HEK293 (cell line): ENCODE results near the gene EID2.
A peak's percentile ranks its signal among the peaks of the same experiment; 100 is the strongest.

Experiments
- KLF16 ChIP-seq: fragments of 450-650 bp; formaldehyde crosslinking; IDR thresholded peaks from 2 replicates; pipeline ENCODE4 v1.5.1; 2017; ENCODE audit warnings: missing biosample characterization, missing genetic modification characterization
- KLF7 ChIP-seq: fragments of 450-650 bp; formaldehyde crosslinking; IDR thresholded peaks from 2 replicates; pipeline ENCODE4 v1.5.1; 2016; ENCODE audit warnings: missing biosample characterization, missing genetic modification characterization, borderline replicate concordance
- KLF8 ChIP-seq: fragments of 450-650 bp; formaldehyde crosslinking; IDR thresholded peaks from 2 replicates; pipeline ENCODE4 v1.5.1; 2016; ENCODE audit warnings: missing biosample characterization, missing genetic modification characterization
- SP3 ChIP-seq: fragments of 450-650 bp; formaldehyde crosslinking; IDR thresholded peaks from 2 replicates; pipeline ENCODE4 v1.5.1; 2016; ENCODE audit warnings: missing biosample characterization, missing genetic modification characterization
- ZBTB11 ChIP-seq: fragments of 450-650 bp; formaldehyde crosslinking; conservative IDR thresholded peaks from 2 replicates; pipeline ENCODE4 v1.5.1; 2016; ENCODE audit warnings: low read depth, missing biosample characterization, missing genetic modification characterization
- ZBTB20 ChIP-seq: fragments of 450-650 bp; formaldehyde crosslinking; IDR thresholded peaks from 2 replicates; pipeline ENCODE4 v1.5.1; 2016; ENCODE audit warnings: missing biosample characterization, missing genetic modification characterization
- ZBTB8A ChIP-seq: fragments of 450-650 bp; formaldehyde crosslinking; IDR thresholded peaks from 2 replicates; pipeline ENCODE4 v1.5.1; 2016; ENCODE audit warnings: missing biosample characterization, missing genetic modification characterization
- ZEB2 ChIP-seq: fragments of 450-650 bp; formaldehyde crosslinking; IDR thresholded peaks from 2 replicates; pipeline ENCODE4 v1.5.1; 2016; ENCODE audit warnings: missing biosample characterization, missing genetic modification characterization
- ZNF202 ChIP-seq: fragments of 450-650 bp; formaldehyde crosslinking; IDR thresholded peaks from 2 replicates; pipeline ENCODE4 v1.5.1; 2016; ENCODE audit warnings: missing biosample characterization, missing genetic modification characterization, borderline replicate concordance
- ZNF211 ChIP-seq: fragments of 450-650 bp; formaldehyde crosslinking; IDR thresholded peaks from 2 replicates; pipeline ENCODE4 v1.5.1; 2016; ENCODE audit warnings: low read depth, missing biosample characterization, missing genetic modification characterization
- ZNF223 ChIP-seq: fragments of 450-650 bp; formaldehyde crosslinking; IDR thresholded peaks from 2 replicates; pipeline ENCODE4 v1.5.1; 2016; ENCODE audit warnings: missing biosample characterization, missing genetic modification characterization
- ZNF292 ChIP-seq: fragments of 450-650 bp; formaldehyde crosslinking; IDR thresholded peaks from 2 replicates; pipeline ENCODE4 v1.5.1; 2016; ENCODE audit warnings: low read depth, missing biosample characterization, missing genetic modification characterization, borderline replicate concordance
- ZNF311 ChIP-seq: fragments of 450-650 bp; formaldehyde crosslinking; IDR thresholded peaks from 2 replicates; pipeline ENCODE4 v1.5.1; 2017; ENCODE audit warnings: missing biosample characterization, missing genetic modification characterization, borderline replicate concordance
- ZNF350 ChIP-seq: fragments of 450-650 bp; formaldehyde crosslinking; IDR thresholded peaks from 2 replicates; pipeline ENCODE4 v1.5.0; 2017; ENCODE audit warnings: missing biosample characterization, mild to moderate bottlenecking, missing genetic modification characterization
- ZNF354C ChIP-seq: fragments of 450-650 bp; formaldehyde crosslinking; IDR thresholded peaks from 2 replicates; pipeline ENCODE4 v1.5.1; 2016; ENCODE audit warnings: missing biosample characterization, missing genetic modification characterization, low read depth, borderline replicate concordance
- ZNF433 ChIP-seq: fragments of 450-650 bp; formaldehyde crosslinking; IDR thresholded peaks from 2 replicates; pipeline ENCODE4 v1.5.1; 2016; ENCODE audit warnings: missing biosample characterization, missing genetic modification characterization, low read depth
- ZNF530 ChIP-seq: fragments of 450-650 bp; formaldehyde crosslinking; IDR thresholded peaks from 2 replicates; pipeline ENCODE4 v1.5.1; 2016; ENCODE audit warnings: low read depth, missing biosample characterization, missing genetic modification characterization
- ZNF600 ChIP-seq: fragments of 450-650 bp; formaldehyde crosslinking; IDR thresholded peaks from 2 replicates; pipeline ENCODE4 v1.5.1; 2016; ENCODE audit warnings: missing biosample characterization, missing genetic modification characterization
- ZNF654 ChIP-seq: fragments of 450-650 bp; formaldehyde crosslinking; IDR thresholded peaks from 2 replicates; pipeline ENCODE4 v1.5.1; 2016; ENCODE audit warnings: low read depth, missing biosample characterization, missing genetic modification characterization
- ZNF692 ChIP-seq: fragments of 450-650 bp; formaldehyde crosslinking; IDR thresholded peaks from 2 replicates; pipeline ENCODE4 v1.5.1; 2016; ENCODE audit warnings: missing biosample characterization, missing genetic modification characterization
- ZNF707 ChIP-seq: fragments of 450-650 bp; formaldehyde crosslinking; IDR thresholded peaks from 2 replicates; pipeline ENCODE4 v1.5.1; 2016; ENCODE audit warnings: missing biosample characterization, missing genetic modification characterization
- ZNF791 ChIP-seq: fragments of 450-650 bp; formaldehyde crosslinking; IDR thresholded peaks from 2 replicates; pipeline ENCODE4 v1.5.1; 2016; ENCODE audit warnings: missing biosample characterization, missing genetic modification characterization
- ZSCAN16 ChIP-seq: fragments of 450-650 bp; formaldehyde crosslinking; IDR thresholded peaks from 2 replicates; pipeline ENCODE4 v1.5.1; 2016; ENCODE audit warnings: missing biosample characterization, missing genetic modification characterization
- TF ChIP-seq, protein P1 (sequence below): fragments of 450-650 bp; formaldehyde crosslinking; IDR thresholded peaks from 2 replicates; pipeline ENCODE4 v1.5.0; 2017; ENCODE audit warnings: missing biosample characterization, missing genetic modification characterization, borderline replicate concordance
- TF ChIP-seq, protein P2 (sequence below): fragments of 450-650 bp; formaldehyde crosslinking; IDR thresholded peaks from 2 replicates; pipeline ENCODE4 v1.5.1; 2016; ENCODE audit warnings: missing biosample characterization, missing genetic modification characterization, borderline replicate concordance
- TF ChIP-seq, protein P3 (sequence below): fragments of 450-650 bp; formaldehyde crosslinking; conservative IDR thresholded peaks from 2 replicates; pipeline ENCODE4 v1.5.1; 2016; ENCODE audit warnings: low read depth, missing biosample characterization, missing genetic modification characterization

Gene EID2

DNA sequence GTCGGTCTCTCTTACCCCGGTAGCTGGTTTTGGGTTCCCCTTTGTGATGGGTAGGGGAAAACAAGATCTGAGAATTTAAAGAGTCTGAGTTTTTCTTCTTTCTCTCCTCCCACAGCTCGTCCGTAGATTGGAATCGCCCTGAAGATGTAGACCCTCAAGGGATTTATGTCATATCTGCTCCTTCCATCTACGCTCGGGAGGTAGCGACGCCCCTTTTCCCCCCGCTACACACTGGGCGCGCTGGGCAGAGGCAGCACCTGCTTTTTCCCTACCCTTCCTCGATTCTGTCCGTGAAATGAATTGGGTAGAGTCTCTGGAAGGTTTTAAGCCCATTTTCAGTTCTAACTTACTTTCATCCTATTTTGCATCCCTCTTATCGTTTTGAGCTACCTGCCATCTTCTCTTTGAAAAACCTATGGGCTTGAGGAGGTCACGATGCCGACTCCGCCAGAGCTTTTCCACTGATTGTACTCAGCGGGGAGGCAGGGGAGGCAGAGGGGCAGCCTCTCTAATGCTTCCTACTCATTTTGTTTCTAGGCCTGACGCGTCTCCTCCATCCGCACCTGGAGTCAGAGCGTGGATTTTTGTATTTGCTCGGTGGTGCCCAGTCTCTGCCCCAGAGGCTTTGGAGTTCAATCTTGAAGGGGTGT, 32.1 kb downstream of the EID2 start (continued):
- TF ChIP-seq ZBTB11 (tag by site-specific recombination): 0 out of 2 replicates have a peak, but pooled peaks have one; percentile 22
- TF ChIP-seq KLF8 (tag by site-specific recombination): no peak
- TF ChIP-seq ZNF530 (tag by site-specific recombination): no peak
- TF ChIP-seq KLF16 (tag by site-specific recombination): no peak
- TF ChIP-seq, protein P1, sequence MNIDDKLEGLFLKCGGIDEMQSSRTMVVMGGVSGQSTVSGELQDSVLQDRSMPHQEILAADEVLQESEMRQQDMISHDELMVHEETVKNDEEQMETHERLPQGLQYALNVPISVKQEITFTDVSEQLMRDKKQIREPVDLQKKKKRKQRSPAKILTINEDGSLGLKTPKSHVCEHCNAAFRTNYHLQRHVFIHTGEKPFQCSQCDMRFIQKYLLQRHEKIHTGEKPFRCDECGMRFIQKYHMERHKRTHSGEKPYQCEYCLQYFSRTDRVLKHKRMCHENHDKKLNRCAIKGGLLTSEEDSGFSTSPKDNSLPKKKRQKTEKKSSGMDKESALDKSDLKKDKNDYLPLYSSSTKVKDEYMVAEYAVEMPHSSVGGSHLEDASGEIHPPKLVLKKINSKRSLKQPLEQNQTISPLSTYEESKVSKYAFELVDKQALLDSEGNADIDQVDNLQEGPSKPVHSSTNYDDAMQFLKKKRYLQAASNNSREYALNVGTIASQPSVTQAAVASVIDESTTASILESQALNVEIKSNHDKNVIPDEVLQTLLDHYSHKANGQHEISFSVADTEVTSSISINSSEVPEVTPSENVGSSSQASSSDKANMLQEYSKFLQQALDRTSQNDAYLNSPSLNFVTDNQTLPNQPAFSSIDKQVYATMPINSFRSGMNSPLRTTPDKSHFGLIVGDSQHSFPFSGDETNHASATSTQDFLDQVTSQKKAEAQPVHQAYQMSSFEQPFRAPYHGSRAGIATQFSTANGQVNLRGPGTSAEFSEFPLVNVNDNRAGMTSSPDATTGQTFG: no peak
- no peak for TF ChIP-seq SP3 (tag by site-specific recombination)
- no peak for TF ChIP-seq ZNF354C (tag by site-specific recombination)
- TF ChIP-seq ZNF791: no peak
- no peak for TF ChIP-seq ZNF311 (tag by site-specific recombination)
- TF ChIP-seq ZNF292: no peak
- no peak for TF ChIP-seq ZNF654
- TF ChIP-seq ZBTB8A: peak; percentile 23; the same call in 1 of the 2 replicates
- TF ChIP-seq KLF7 (tag by site-specific recombination): 0 out of 2 replicates have a peak, but pooled peaks have one; percentile 2
- TF ChIP-seq, protein P2, sequence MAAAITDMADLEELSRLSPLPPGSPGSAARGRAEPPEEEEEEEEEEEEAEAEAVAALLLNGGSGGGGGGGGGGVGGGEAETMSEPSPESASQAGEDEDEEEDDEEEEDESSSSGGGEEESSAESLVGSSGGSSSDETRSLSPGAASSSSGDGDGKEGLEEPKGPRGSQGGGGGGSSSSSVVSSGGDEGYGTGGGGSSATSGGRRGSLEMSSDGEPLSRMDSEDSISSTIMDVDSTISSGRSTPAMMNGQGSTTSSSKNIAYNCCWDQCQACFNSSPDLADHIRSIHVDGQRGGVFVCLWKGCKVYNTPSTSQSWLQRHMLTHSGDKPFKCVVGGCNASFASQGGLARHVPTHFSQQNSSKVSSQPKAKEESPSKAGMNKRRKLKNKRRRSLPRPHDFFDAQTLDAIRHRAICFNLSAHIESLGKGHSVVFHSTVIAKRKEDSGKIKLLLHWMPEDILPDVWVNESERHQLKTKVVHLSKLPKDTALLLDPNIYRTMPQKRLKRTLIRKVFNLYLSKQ: no peak
- TF ChIP-seq, protein P3, sequence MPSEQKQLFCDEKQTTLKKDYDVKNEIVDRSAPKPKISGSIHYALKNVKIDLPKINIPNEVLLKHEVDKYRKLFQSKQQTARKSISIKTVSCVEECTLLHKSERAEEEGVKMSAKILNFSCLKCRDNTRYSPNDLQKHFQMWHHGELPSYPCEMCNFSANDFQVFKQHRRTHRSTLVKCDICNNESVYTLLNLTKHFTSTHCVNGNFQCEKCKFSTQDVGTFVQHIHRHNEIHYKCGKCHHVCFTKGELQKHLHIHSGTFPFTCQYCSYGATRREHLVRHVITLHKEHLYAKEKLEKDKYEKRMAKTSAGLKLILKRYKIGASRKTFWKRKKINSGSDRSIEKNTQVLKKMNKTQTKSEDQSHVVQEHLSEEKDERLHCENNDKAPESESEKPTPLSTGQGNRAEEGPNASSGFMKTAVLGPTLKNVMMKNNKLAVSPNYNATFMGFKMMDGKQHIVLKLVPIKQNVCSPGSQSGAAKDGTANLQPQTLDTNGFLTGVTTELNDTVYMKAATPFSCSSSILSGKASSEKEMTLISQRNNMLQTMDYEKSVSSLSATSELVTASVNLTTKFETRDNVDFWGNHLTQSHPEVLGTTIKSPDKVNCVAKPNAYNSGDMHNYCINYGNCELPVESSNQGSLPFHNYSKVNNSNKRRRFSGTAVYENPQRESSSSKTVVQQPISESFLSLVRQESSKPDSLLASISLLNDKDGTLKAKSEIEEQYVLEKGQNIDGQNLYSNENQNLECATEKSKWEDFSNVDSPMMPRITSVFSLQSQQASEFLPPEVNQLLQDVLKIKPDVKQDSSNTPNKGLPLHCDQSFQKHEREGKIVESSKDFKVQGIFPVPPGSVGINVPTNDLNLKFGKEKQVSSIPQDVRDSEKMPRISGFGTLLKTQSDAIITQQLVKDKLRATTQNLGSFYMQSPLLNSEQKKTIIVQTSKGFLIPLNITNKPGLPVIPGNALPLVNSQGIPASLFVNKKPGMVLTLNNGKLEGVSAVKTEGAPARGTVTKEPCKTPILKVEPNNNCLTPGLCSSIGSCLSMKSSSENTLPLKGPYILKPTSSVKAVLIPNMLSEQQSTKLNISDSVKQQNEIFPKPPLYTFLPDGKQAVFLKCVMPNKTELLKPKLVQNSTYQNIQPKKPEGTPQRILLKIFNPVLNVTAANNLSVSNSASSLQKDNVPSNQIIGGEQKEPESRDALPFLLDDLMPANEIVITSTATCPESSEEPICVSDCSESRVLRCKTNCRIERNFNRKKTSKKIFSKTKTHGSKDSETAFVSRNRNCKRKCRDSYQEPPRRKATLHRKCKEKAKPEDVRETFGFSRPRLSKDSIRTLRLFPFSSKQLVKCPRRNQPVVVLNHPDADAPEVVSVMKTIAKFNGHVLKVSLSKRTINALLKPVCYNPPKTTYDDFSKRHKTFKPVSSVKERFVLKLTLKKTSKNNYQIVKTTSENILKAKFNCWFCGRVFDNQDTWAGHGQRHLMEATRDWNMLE: no peak
- no peak for TF ChIP-seq ZNF692
- no peak for TF ChIP-seq ZNF223
- TF ChIP-seq ZNF600 (tag by site-specific recombination): 0 out of 2 replicates have a peak, but pooled peaks have one; percentile 3
- TF ChIP-seq ZNF202 (tag by site-specific recombination): no peak
- no peak for TF ChIP-seq ZNF350
- TF ChIP-seq ZNF707 (tag by site-specific recombination): no peak
- no peak for TF ChIP-seq ZSCAN16 (tag by site-specific recombination)
- TF ChIP-seq ZNF211 (tag by site-specific recombination): no peak
- peak; percentile 33 for TF ChIP-seq ZBTB20 (tag by site-specific recombination)
- TF ChIP-seq ZEB2: 0 out of 2 replicates have a peak, but pooled peaks have one; percentile 4
- TF ChIP-seq ZNF433: no peak
